ENCODE data around the gene DPF3.

DNA sequence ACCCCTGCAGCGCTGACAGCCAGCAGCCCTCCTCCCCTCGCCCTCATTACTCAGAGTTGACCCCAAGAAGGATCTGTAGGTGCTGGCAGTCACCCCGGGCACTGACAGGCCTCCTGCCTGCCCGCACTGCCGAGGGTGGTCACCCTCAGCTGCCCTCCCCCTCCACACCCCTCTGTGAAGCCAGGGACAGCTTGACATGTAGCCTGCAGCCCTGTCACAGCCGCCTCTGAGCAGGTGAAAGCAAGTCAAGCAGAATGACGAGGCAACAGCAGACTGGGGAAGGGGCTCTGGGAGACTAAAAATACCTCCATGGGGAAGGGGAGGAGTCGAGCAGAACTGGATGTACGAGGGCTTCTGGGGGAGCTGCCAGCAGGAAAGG lies 178.1 kb downstream of the DPF3 start:
- no peak for TF ChIP-seq EZH2 (IDR thresholded peaks at IDR 0.05; ENCODE audit: low read length, missing control alignments)
- TF ChIP-seq, protein P1, sequence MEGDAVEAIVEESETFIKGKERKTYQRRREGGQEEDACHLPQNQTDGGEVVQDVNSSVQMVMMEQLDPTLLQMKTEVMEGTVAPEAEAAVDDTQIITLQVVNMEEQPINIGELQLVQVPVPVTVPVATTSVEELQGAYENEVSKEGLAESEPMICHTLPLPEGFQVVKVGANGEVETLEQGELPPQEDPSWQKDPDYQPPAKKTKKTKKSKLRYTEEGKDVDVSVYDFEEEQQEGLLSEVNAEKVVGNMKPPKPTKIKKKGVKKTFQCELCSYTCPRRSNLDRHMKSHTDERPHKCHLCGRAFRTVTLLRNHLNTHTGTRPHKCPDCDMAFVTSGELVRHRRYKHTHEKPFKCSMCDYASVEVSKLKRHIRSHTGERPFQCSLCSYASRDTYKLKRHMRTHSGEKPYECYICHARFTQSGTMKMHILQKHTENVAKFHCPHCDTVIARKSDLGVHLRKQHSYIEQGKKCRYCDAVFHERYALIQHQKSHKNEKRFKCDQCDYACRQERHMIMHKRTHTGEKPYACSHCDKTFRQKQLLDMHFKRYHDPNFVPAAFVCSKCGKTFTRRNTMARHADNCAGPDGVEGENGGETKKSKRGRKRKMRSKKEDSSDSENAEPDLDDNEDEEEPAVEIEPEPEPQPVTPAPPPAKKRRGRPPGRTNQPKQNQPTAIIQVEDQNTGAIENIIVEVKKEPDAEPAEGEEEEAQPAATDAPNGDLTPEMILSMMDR (conservative IDR thresholded peaks at IDR 0.05 in 1 of 2, IDR thresholded peaks at IDR 0.05 in 1 of 2; ENCODE audit: low read depth in 1 of 2, low read length in 2 of 2) = no peak

All from fibroblast of lung (primary cell).